Measurements from ENCODE around the gene TRPV4.

DNA sequence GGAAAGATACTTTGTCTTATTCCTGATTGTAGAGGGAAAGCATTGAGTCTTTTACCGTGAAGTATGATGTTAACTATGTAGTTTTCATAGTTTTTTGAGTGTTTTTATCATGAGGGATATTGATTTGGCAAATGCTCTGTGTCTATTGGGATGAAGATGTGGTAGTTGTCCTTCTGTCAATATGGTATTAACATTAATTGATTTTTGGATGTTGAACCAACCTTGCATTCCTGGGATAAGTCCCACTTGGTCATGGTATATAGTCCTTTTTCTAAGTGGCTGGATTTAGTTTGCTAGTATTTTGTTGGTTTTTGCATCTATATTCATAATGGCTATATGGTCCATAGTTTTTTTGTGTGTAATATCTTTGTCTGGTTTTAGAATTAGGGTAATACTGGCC lies 76.7 kb downstream of the TRPV4 start:
- TF ChIP-seq, protein P1, sequence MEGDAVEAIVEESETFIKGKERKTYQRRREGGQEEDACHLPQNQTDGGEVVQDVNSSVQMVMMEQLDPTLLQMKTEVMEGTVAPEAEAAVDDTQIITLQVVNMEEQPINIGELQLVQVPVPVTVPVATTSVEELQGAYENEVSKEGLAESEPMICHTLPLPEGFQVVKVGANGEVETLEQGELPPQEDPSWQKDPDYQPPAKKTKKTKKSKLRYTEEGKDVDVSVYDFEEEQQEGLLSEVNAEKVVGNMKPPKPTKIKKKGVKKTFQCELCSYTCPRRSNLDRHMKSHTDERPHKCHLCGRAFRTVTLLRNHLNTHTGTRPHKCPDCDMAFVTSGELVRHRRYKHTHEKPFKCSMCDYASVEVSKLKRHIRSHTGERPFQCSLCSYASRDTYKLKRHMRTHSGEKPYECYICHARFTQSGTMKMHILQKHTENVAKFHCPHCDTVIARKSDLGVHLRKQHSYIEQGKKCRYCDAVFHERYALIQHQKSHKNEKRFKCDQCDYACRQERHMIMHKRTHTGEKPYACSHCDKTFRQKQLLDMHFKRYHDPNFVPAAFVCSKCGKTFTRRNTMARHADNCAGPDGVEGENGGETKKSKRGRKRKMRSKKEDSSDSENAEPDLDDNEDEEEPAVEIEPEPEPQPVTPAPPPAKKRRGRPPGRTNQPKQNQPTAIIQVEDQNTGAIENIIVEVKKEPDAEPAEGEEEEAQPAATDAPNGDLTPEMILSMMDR (IDR thresholded peaks at IDR 0.05; ENCODE audit: low read depth, low read length), result no peak
- TF ChIP-seq POLR2A (IDR thresholded peaks at IDR 0.05; ENCODE audit: extremely low read depth, insufficient read length) (no peak), MYC (IDR thresholded peaks at IDR 0.05; ENCODE audit: low read depth, low read length) (no peak)
- TF ChIP-seq, protein P2, sequence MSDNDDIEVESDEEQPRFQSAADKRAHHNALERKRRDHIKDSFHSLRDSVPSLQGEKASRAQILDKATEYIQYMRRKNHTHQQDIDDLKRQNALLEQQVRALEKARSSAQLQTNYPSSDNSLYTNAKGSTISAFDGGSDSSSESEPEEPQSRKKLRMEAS (IDR thresholded peaks at IDR 0.05; ENCODE audit: low read depth, low read length), result no peak

Measured in NB4 (cell line).